ENCODE measurements around the gene CHST11.

Gene CHST11

GRCh38 chr12:104508752-104509446, 52.2 kb downstream of the CHST11 start:
- H3K4me3 Mint-ChIP-seq = no peak overlapping the region
- peaks cover 78% of the 10 kb centered on the region for H3K4me1 Mint-ChIP-seq
- peaks cover 6% of the 10 kb centered on the region for H3K9me3 Mint-ChIP-seq
- ATAC-seq = no peak
- peak overlapping the region; percentile 65 for H3K27ac Mint-ChIP-seq
- peaks cover 30% of the 10 kb centered on the region for H3K36me3 Mint-ChIP-seq
- H3K27me3 Mint-ChIP-seq = no peaks in the 10 kb centered on the region

- peaks cover 38% of the 10 kb centered on the region for H3K36me3 Mint-ChIP-seq
- no peak overlapping the region for H3K4me3 Mint-ChIP-seq
- H3K27me3 Mint-ChIP-seq = no peaks in the 10 kb centered on the region
- peak overlapping the region; percentile 17 for H3K27ac Mint-ChIP-seq
- peaks cover 74% of the 10 kb centered on the region for H3K4me1 Mint-ChIP-seq
- no peak for ATAC-seq
- peaks cover 6% of the 10 kb centered on the region for H3K9me3 Mint-ChIP-seq
These were observed 53.6 kb downstream of the CHST11 start for GRCh38 chr12:104510145-104510872.

DNA sequence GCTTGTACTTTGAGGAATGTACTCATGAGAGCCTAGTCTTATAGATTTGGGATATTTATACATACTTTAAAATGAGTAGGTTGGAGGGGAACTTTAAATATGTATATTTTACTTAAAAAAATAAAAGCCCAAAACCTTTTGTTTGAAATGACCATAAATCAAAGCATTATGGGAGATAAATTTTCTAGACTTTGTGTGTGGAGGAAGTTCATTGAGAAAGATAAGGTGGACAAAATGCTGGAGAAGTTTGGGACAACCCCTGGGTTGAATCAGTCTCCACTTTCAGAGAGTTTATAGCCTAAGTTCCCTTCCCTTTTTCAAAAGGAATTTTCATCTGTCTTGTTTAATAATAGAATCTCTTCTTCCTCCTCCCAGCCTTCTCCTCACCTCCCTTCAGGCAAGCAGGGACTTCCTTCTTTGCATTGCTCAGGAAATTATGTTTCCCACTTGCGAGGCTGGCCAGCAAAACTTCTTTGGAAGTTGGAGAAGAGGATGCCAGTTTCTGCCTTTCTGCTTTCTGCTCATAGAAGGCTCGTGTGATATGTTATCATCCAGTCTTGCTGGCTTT, 54.2 kb downstream of the CHST11 start:
- no peak overlapping the region for H3K4me3 Mint-ChIP-seq
- H3K27ac Mint-ChIP-seq = peak overlapping the region; percentile 17
- peaks cover 6% of the 10 kb centered on the region for H3K9me3 Mint-ChIP-seq
- no peak for ATAC-seq
- peaks cover 74% of the 10 kb centered on the region for H3K4me1 Mint-ChIP-seq
- no peaks in the 10 kb centered on the region for H3K27me3 Mint-ChIP-seq
- H3K36me3 Mint-ChIP-seq = peaks cover 38% of the 10 kb centered on the region

- Mint-ChIP-seq H3K4me3 (no peak overlapping the region), H3K27ac (peak overlapping the region; percentile 44), H3K36me3 (peaks cover 27% of the 10 kb centered on the region), H3K9me3 (peaks cover 5% of the 10 kb centered on the region), H3K27me3 (no peaks in the 10 kb centered on the region), H3K4me1 (peaks cover 72% of the 10 kb centered on the region)
- ATAC-seq = no peak
These were observed 56.9 kb downstream of the CHST11 start for GRCh38 chr12:104513681-104514080.

GRCh38 chr12:104514092-104514810, 57.5 kb downstream of the CHST11 start:
- peak overlapping the region; percentile 44 for H3K27ac Mint-ChIP-seq
- H3K4me1 Mint-ChIP-seq = peaks cover 72% of the 10 kb centered on the region
- no peaks in the 10 kb centered on the region for H3K9me3 Mint-ChIP-seq
- ATAC-seq = no peak
- peaks cover 21% of the 10 kb centered on the region for H3K36me3 Mint-ChIP-seq
- no peaks in the 10 kb centered on the region for H3K27me3 Mint-ChIP-seq
- no peak overlapping the region for H3K4me3 Mint-ChIP-seq

DNA sequence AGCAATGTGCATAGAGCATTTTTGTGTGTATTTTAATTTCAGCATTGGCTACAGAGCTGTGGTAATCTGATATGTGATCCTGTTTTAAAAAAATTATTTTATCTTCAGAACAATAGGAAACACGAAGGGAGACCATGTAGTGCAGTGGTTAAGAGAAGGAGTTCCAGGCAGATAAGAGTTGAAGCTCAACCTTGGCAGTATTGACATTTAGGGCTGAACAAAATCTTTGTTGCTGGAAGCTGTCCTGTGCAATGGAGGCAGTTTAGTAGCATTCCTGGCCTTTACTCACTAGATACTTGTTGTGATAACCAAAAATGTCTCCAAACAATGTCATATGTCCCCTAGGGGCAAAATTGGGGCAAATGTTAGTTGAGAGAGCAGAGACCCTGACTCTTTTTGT, 59.2 kb downstream of the CHST11 start:
- Mint-ChIP-seq H3K9me3 (no peaks in the 10 kb centered on the region), H3K27me3 (no peaks in the 10 kb centered on the region), H3K27ac (peak overlapping the region; percentile 40), H3K4me3 (no peak overlapping the region), H3K36me3 (peaks cover 20% of the 10 kb centered on the region), H3K4me1 (peaks cover 73% of the 10 kb centered on the region)
- ATAC-seq = no peak

DNA sequence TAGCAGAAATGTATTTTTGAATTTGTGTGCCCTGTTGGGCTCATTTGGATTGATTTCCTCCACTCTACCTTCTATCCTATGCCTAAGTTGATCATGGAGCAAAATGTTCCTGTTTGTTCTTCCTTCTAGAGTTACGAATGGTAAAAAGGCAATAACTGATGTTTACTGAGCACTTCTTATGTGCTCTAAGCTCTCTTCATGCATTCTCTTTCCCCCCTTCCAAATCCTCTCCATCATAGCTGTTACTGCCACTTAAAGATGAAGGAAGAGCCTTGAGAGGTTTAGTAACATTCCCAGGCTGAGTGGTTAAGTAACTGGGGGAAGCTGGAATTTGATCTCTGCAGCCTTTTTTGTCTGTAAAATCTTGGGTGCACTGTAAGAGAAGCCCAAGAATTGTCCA, 60.1 kb downstream of the CHST11 start:
- Mint-ChIP-seq H3K36me3 (peaks cover 20% of the 10 kb centered on the region), H3K27ac (peak overlapping the region; percentile 16), H3K4me3 (no peak overlapping the region), H3K9me3 (no peaks in the 10 kb centered on the region), H3K4me1 (peaks cover 75% of the 10 kb centered on the region), H3K27me3 (no peaks in the 10 kb centered on the region)
- no peak for ATAC-seq

DNA sequence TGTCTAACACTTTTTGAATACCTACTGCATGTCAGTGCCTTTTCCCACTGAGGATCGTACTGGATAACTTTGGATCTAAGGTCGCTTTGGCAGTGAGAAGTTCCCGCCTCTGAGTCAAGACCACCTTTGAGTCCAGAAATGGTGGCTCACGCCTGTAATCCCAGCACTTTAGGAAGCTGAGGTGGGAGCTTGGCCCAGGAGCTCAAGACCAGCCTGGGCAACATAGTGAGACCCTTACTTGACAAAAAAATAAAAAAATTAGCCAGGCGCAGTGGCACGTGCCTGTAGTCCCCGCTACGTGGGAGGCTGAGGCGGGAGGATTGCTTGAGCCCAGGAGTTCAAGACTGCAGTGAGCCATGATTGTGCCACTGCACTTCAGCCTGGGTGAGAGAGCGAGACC, 61.1 kb downstream of the CHST11 start:
- peak overlapping the region; percentile 88 for H3K27ac Mint-ChIP-seq
- ATAC-seq = no peak
- no peaks in the 10 kb centered on the region for H3K27me3 Mint-ChIP-seq
- H3K9me3 Mint-ChIP-seq = no peaks in the 10 kb centered on the region
- no peak overlapping the region for H3K4me3 Mint-ChIP-seq
- peaks cover 84% of the 10 kb centered on the region for H3K4me1 Mint-ChIP-seq
- H3K36me3 Mint-ChIP-seq = peaks cover 20% of the 10 kb centered on the region

GRCh38 chr12:104519190-104520019, 62.7 kb downstream of the CHST11 start:
- peaks cover 1% of the 10 kb centered on the region for H3K9me3 Mint-ChIP-seq
- peak overlapping the region; percentile 44 for H3K4me3 Mint-ChIP-seq
- H3K27me3 Mint-ChIP-seq = no peaks in the 10 kb centered on the region
- H3K4me1 Mint-ChIP-seq = peaks cover 90% of the 10 kb centered on the region
- H3K36me3 Mint-ChIP-seq = peaks cover 14% of the 10 kb centered on the region
- ATAC-seq = peak; percentile 52
- H3K27ac Mint-ChIP-seq = peak overlapping the region; percentile 88

- Mint-ChIP-seq H3K27me3 (no peaks in the 10 kb centered on the region), H3K9me3 (peaks cover 3% of the 10 kb centered on the region), H3K36me3 (peaks cover 16% of the 10 kb centered on the region), H3K4me3 (peak overlapping the region; percentile 58), H3K4me1 (peaks cover 94% of the 10 kb centered on the region), H3K27ac (peak overlapping the region; percentile 88)
- peak; percentile 90 for ATAC-seq
These were observed 63.6 kb downstream of the CHST11 start for GRCh38 chr12:104520242-104520900.

- no peaks in the 10 kb centered on the region for H3K27me3 Mint-ChIP-seq
- H3K4me1 Mint-ChIP-seq = peaks cover 91% of the 10 kb centered on the region
- ATAC-seq = no peak
- no peak overlapping the region for H3K4me3 Mint-ChIP-seq
- H3K36me3 Mint-ChIP-seq = peaks cover 27% of the 10 kb centered on the region
- peak overlapping the region; percentile 88 for H3K27ac Mint-ChIP-seq
- H3K9me3 Mint-ChIP-seq = peaks cover 3% of the 10 kb centered on the region
These were observed 65.0 kb downstream of the CHST11 start for GRCh38 chr12:104521731-104522130.

GRCh38 chr12:104522985-104523722, 66.4 kb downstream of the CHST11 start:
- H3K36me3 Mint-ChIP-seq = peaks cover 34% of the 10 kb centered on the region
- H3K27ac Mint-ChIP-seq = peak overlapping the region; percentile 88

GRCh38 chr12:104524034-104524832, 67.5 kb downstream of the CHST11 start:
- peaks cover 12% of the 10 kb centered on the region for H3K9me3 Mint-ChIP-seq

More at GRCh38 chr12:104522985-104523722, 66.4 kb downstream of the CHST11 start:
- no peaks in the 10 kb centered on the region for H3K27me3 Mint-ChIP-seq
- peak overlapping the region; percentile 51 for H3K4me3 Mint-ChIP-seq
- ATAC-seq = peak; percentile 59
- peaks cover 10% of the 10 kb centered on the region for H3K9me3 Mint-ChIP-seq
- H3K4me1 Mint-ChIP-seq = peaks cover 89% of the 10 kb centered on the region

More at GRCh38 chr12:104524034-104524832, 67.5 kb downstream of the CHST11 start:
- Mint-ChIP-seq H3K27ac (peak overlapping the region; percentile 88), H3K36me3 (peaks cover 45% of the 10 kb centered on the region), H3K4me3 (peak overlapping the region; percentile 60), H3K4me1 (peaks cover 86% of the 10 kb centered on the region), H3K27me3 (no peaks in the 10 kb centered on the region)
- ATAC-seq = no peak
